Measurements from ENCODE around the gene CCAR1. TPM values are rescaled to one million over a fixed set of nuclear protein-coding genes. Genes with fewer than 3 reads are reported as not detected.
A peak's percentile ranks its signal among the peaks of the same experiment; 100 is the strongest.
"Not testable (repeated sequence)": the region's sequence is repeated elsewhere in the genome, so short reads cannot be mapped to it uniquely, and the experiment has no call there.

Gene CCAR1
- polyA plus RNA-seq, 1 donor from 2014 or later = 40.1 TPM

GRCh38 chr10:68829521-68829920, 108.5 kb downstream of the CCAR1 start:
- no peaks in the 10 kb centered on the region for H3K36me3 Mint-ChIP-seq
- H3K27me3 Mint-ChIP-seq = peaks cover 4% of the 10 kb centered on the region
- no peaks in the 10 kb centered on the region for H3K9me3 Mint-ChIP-seq
- no peak overlapping the region for H3K27ac Mint-ChIP-seq
- H3K4me3 Mint-ChIP-seq = peak overlapping the region in 1 of 4 donors; percentile 73
- peaks cover 0 to 3% (median 0%) of the 10 kb centered on the region in 3 donors for H3K4me1 Mint-ChIP-seq

GRCh38 chr10:68829952-68830351, 108.9 kb downstream of the CCAR1 start:
- Mint-ChIP-seq H3K27me3 (peaks cover 4% of the 10 kb centered on the region), H3K36me3 (no peaks in the 10 kb centered on the region), H3K27ac (no peak overlapping the region), H3K4me1 (peaks cover 0 to 3% (median 0%) of the 10 kb centered on the region in 3 donors), H3K9me3 (no peaks in the 10 kb centered on the region), H3K4me3 (peak overlapping the region; percentile 30 to 73 (median 49))

GRCh38 chr10:68831961-68832455, 111.0 kb downstream of the CCAR1 start:
- H3K9me3 Mint-ChIP-seq = no peaks in the 10 kb centered on the region
- peaks cover 0 to 1% (median 0%) of the 10 kb centered on the region in 3 donors for H3K4me1 Mint-ChIP-seq
- H3K27ac Mint-ChIP-seq = no peak overlapping the region
- no peaks in the 10 kb centered on the region for H3K27me3 Mint-ChIP-seq
- H3K36me3 Mint-ChIP-seq = no peaks in the 10 kb centered on the region
- H3K4me3 Mint-ChIP-seq = peak overlapping the region in 1 of 4 donors; percentile 65

- Mint-ChIP-seq H3K27ac (no peak overlapping the region), H3K9me3 (no peaks in the 10 kb centered on the region), H3K36me3 (no peaks in the 10 kb centered on the region), H3K27me3 (no peaks in the 10 kb centered on the region), H3K4me3 (no peak overlapping the region), H3K4me1 (peaks cover 0 to 1% (median 0%) of the 10 kb centered on the region in 3 donors)
These were observed 111.6 kb downstream of the CCAR1 start for GRCh38 chr10:68832601-68833000.

GRCh38 chr10:68837626-68838322, 116.7 kb downstream of the CCAR1 start:
- Mint-ChIP-seq H3K4me1 (peaks cover 0 to 1% (median 0%) of the 10 kb centered on the region in 3 donors), H3K9me3 (no peaks in the 10 kb centered on the region), H3K27me3 (no peaks in the 10 kb centered on the region), H3K36me3 (no peaks in the 10 kb centered on the region), H3K4me3 (no peak overlapping the region), H3K27ac (no peak overlapping the region)

- not testable (repeated sequence) for H3K4me3 Mint-ChIP-seq, H3K36me3 Mint-ChIP-seq, H3K27me3 Mint-ChIP-seq, H3K9me3 Mint-ChIP-seq, H3K27ac Mint-ChIP-seq, H3K4me1 Mint-ChIP-seq
These were observed 119.6 kb downstream of the CCAR1 start for GRCh38 chr10:68840650-68841049.

Other genes with a start within 250 kb of the CCAR1 start
- gene DNA2, start 249.3 kb upstream of the CCAR1 start, polyA plus RNA-seq = 0.23 TPM
- 4.6 TPM for gene SLC25A16, start 193.7 kb upstream of the CCAR1 start, polyA plus RNA-seq
- 1.0 TPM for gene TET1, start 160.9 kb upstream of the CCAR1 start, polyA plus RNA-seq
- gene STOX1, start 106.3 kb downstream of the CCAR1 start, polyA plus RNA-seq = 0.24 TPM
- gene DDX50, start 180.1 kb downstream of the CCAR1 start, polyA plus RNA-seq = 22.0 TPM
- 16.1 TPM for gene DDX21, start 234.9 kb downstream of the CCAR1 start, polyA plus RNA-seq